ENCODE results near the gene HILPDA. TPM values are rescaled to one million over a fixed set of nuclear protein-coding genes. Genes with fewer than 3 reads are reported as not detected.
A peak's percentile ranks its signal among the peaks of the same experiment; 100 is the strongest.

The HILPDA gene
- total and polyA plus RNA-seq, 2 of the 4 experiments (the other 2 are of a cell fraction), result 31.2 to 35.6 TPM

GRCh38 chr7:128422037-128422436, 33.6 kb upstream of the HILPDA start:
- H3K9me1 ChIP-seq (ENCODE audit: insufficient read depth, low read length), result no peaks in the 10 kb centered on the region
- H4K5ac ChIP-seq (ENCODE audit: low read depth, low read length), result no peak overlapping the region
- POLR2A ChIA-PET (ENCODE audit: unreplicated experiment), result no interaction called here
- H3K4ac ChIP-seq (ENCODE audit: low read depth, low read length), result no peak overlapping the region
- no peak overlapping the region for H2AFZ ChIP-seq (replicated peaks; ENCODE audit: low read length, poor library complexity)
- CTCF ChIA-PET, result no interaction called here
- H4K20me1 ChIP-seq (ENCODE audit: insufficient read depth, low read length), result no peaks in the 10 kb centered on the region
- TF ChIP-seq MAFK (IDR thresholded peaks at IDR 0.05; ENCODE audit: low read depth, low read length), result no peak
- TF ChIP-seq NFE2L2 (IDR thresholded peaks at IDR 0.05; ENCODE audit: low read depth, low read length), result no peak
- TF ChIP-seq CTCF (conservative IDR thresholded peaks at IDR 0.05; ENCODE audit: low read depth, low read length), result no peak
- TF ChIP-seq RAD21 (IDR thresholded peaks at IDR 0.05; ENCODE audit: low read length), result no peak
- no peak for TF ChIP-seq ELK1 (IDR thresholded peaks at IDR 0.05; ENCODE audit: borderline replicate concordance, low read depth, low read length)
- TF ChIP-seq MXI1 (IDR thresholded peaks at IDR 0.05; ENCODE audit: borderline replicate concordance, low read depth, low read length), result no peak
- TF ChIP-seq SMC3 (IDR thresholded peaks at IDR 0.05; ENCODE audit: low read depth, low read length), result no peak
- no peak for TF ChIP-seq FOS (IDR thresholded peaks at IDR 0.05; ENCODE audit: low read depth, low read length)
- no peak for TF ChIP-seq RCOR1 (IDR thresholded peaks at IDR 0.05; ENCODE audit: insufficient replicate concordance, low read length)
- no peak for TF ChIP-seq POLR2A (IDR thresholded peaks at IDR 0.05; ENCODE audit: low read depth, low read length)
- no peak for TF ChIP-seq USF2 (IDR thresholded peaks at IDR 0.05; ENCODE audit: low read depth, low read length)
- no peak for TF ChIP-seq CHD1 (IDR thresholded peaks at IDR 0.05; ENCODE audit: low read depth, low read length)
- no peak for TF ChIP-seq RFX5 (IDR thresholded peaks at IDR 0.05; ENCODE audit: low read depth, low read length)
- no peak for TF ChIP-seq BHLHE40 (IDR thresholded peaks at IDR 0.05; ENCODE audit: low read depth, low read length)
- no peak overlapping the region for H2BK15ac ChIP-seq (ENCODE audit: low read depth, low read length)
- no peak overlapping the region for H3K18ac ChIP-seq (ENCODE audit: low read depth, low read length)
- DNase-seq (no peak), ATAC-seq (ENCODE audit: low read depth) (no peak)
- H3K79me1 ChIP-seq (ENCODE audit: low read depth in 1 of 2, low read length in 2 of 2), result no peaks in the 10 kb centered on the region
- in situ Hi-C loops (cut with MboI; ENCODE audit: low sequenced_read_pairs), result no loop called here
- H4K91ac ChIP-seq (ENCODE audit: insufficient read depth, low read depth, low read length), result no peak overlapping the region
- H3K4me3 ChIP-seq (ENCODE audit: insufficient read depth, low read depth, low read length), result no peak overlapping the region
- peaks cover 2% of the 10 kb centered on the region for H3K4me1 ChIP-seq (ENCODE audit: control insufficient read depth, insufficient read depth, low read length)
- no peak overlapping the region for H4K8ac ChIP-seq (ENCODE audit: low read depth in 2 of 2, low read length in 2 of 2)
- H3K14ac ChIP-seq (replicated peaks; ENCODE audit: low read depth, low read length), result no peak overlapping the region
- H3K27me3 ChIP-seq (ENCODE audit: control insufficient read depth, insufficient read depth, low read length), result peaks cover 20% of the 10 kb centered on the region
- no peak overlapping the region for H2BK20ac ChIP-seq (ENCODE audit: low read depth, low read length)
- peak overlapping the region; percentile 64 for H2BK5ac ChIP-seq (ENCODE audit: low read depth, low read length, poor library complexity, severe bottlenecking)
- intact Hi-C loops (cut with micrococcal nuclease), result no loop called here
- no CpG with 5 or more reads among the region's 1 CpG for WGBS, 2 experiments (ENCODE audit: extremely low coverage in 2 of 2, insufficient read length in 1 of 2)
- dilution Hi-C loops (cut with HindIII; ENCODE audit: low sequenced_read_pairs, unreplicated experiment), result no loop called here
- H3K27ac ChIP-seq (ENCODE audit: insufficient read depth, low read length), result no peak overlapping the region
- no peaks in the 10 kb centered on the region for H3K36me3 ChIP-seq (ENCODE audit: control insufficient read depth, insufficient read depth, low read length)
- no peaks in the 10 kb centered on the region for H3K9me3 ChIP-seq (ENCODE audit: control insufficient read depth, insufficient read depth, low read length)
- no peak overlapping the region for H3K4me2 ChIP-seq (ENCODE audit: low read depth, low read length)
- no peak overlapping the region for H2AK5ac ChIP-seq (ENCODE audit: low read depth, low read length)
- no peak overlapping the region for H2BK120ac ChIP-seq (ENCODE audit: low read depth, low read length)
- H3K23ac ChIP-seq (ENCODE audit: low read depth, low read length), result no peak overlapping the region
- H2AK9ac ChIP-seq (replicated peaks; ENCODE audit: low read depth, low read length, poor library complexity), result no peak overlapping the region
- no peak overlapping the region for H3K9ac ChIP-seq (ENCODE audit: low read depth, low read length)
- BruUV-seq (replicated peaks), result no TSS peak
- no peak overlapping the region for H3K56ac ChIP-seq (ENCODE audit: extremely low read depth, insufficient read depth, low read length)

Data from IMR-90 (cell line).